HG02623 (cell line): ENCODE data around the gene ATP5ME.
"Not testable (repeated sequence)": the region's sequence is repeated elsewhere in the genome, so short reads cannot be mapped to it uniquely, and the experiment has no call there.

Experiments
- ATAC-seq: cut with Tn5 transposase; IDR thresholded peaks from one replicate; pipeline ENCODE4 v1.9.1; 2021; ENCODE audit warnings: moderate library complexity; ENCODE audit not compliant: unreplicated experiment

Gene ATP5ME

GRCh38 chr4:705278-706082 lies 31.4 kb upstream of the ATP5ME start, which contains the start of gene PCGF3:
TSS of gene PCGF3 (plus strand) at chr4:705832. CDS start at chr4:733681, 27,849 bp downstream.
- peak; percentile 88 for ATAC-seq

- ATAC-seq: no peak
Measured at GRCh38 chr4:704971-705277, 30.8 kb upstream of the ATP5ME start.

- ATAC-seq: no peak
Measured at GRCh38 chr4:704198-704891, 30.3 kb upstream of the ATP5ME start.

DNA sequence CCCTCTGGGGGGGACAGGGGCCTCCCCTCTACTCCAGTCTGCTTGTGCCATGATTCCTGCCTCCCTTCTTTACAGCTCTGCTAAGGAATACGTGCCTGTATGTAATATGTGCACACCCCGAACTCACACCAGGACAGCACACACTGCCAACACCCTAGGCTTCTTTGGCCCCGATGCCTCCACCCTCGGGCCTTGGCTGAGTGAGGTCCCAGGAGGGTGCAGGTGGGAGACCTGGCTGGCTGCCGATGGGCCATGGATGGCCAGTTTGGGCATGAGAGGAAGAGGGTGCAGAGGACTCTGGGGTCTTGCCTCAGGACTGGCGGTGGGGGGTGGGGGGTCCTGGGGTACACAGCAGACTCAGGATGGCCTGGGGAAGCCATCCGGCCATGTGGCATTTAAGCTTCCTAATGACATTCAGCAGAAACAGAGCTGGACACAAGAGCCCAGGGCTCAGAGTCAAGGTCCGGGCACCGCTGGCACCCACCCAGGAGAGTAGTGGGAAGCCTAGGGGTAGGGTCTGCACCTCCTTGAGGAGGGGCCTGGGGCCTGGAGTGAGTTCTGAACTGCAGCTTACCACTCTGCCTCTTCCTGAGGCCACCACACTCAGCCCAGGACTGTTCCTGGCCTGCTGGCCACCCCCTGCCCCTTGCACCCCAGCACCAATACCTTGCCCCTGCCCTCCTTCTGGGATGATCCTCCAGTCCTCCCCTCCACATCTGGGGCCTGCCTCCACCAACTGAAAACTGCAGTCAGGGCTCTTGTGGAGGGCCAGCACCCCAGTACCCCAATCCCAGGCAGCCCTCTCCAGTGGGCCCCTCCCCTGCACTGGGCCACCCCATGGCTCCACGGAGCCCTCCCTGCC lies 29.5 kb upstream of the ATP5ME start:
- ATAC-seq: no peak

- no peak for ATAC-seq
Measured at GRCh38 chr4:702618-703048, 28.6 kb upstream of the ATP5ME start.

GRCh38 chr4:700587-701264 lies 26.6 kb upstream of the ATP5ME start:
- no peak for ATAC-seq

DNA sequence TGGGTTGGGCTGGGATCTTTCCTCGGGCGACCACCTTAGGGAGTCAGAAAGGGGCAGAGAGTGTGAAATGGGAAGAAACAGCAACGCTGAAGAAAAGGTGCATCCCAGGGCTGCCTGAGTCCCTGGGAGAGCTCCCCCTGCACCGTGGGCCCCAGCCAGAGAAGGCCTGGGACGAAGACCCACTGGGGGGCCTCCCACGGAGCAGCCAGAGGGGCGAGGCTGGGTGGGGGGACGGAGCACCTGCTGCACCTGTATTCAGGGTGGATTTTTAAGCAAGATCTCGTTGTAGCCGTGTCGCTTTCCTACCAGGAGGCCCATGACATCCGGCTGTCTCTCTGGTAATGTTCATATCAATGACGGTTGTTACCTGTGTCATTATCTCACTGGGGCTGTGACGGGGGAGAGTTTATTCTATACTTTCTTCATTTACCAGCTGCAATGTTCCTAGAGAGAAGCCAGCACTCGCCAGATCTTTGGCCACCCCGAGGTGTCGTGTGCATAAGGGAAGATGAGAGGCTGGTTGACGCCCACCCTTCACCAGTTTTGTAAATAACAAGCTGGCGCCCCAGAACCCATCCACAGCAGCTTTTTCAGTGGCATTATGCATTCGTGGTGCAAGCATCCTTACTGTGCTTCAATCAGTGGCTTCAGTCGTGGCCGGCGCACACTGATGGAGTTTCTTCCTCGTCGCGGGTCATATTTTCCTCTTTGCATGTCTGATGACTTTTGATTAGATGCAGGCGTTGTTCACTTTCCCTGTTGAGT lies 25.9 kb upstream of the ATP5ME start:
- no peak for ATAC-seq

DNA sequence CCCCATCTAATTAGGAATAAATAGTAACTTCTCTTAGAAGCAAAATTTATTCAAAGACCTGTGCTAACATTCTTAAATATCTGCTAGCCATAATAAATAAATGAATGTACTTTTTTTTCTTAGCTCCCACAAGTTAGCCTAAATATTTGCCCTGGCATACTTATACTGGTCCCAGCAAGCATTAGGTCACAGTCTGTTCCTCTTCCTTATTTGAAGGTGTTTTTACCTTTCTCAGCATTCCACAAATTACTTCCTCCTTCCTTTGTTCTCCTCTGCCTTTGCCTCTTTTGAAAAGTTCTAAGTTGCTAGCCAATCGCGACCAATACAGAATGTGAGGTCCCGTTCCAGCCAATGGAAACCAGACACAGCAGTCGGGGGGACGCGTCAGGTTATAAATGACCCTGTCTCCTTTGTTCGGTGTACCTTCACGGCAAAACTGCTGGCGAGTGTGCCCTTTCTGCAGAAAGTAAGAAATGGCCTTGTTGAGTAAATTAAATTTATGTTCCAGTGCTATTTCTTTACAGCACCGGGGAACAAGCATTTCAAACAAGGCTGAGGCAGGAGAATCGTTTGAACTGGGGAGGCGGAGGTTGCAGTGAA lies 20.4 kb upstream of the ATP5ME start:
- not testable (repeated sequence) for ATAC-seq

GRCh38 chr4:692771-693554 lies 18.9 kb upstream of the ATP5ME start:
- ATAC-seq: no peak

- no peak for ATAC-seq
Measured at GRCh38 chr4:689723-690122, 15.6 kb upstream of the ATP5ME start.

DNA sequence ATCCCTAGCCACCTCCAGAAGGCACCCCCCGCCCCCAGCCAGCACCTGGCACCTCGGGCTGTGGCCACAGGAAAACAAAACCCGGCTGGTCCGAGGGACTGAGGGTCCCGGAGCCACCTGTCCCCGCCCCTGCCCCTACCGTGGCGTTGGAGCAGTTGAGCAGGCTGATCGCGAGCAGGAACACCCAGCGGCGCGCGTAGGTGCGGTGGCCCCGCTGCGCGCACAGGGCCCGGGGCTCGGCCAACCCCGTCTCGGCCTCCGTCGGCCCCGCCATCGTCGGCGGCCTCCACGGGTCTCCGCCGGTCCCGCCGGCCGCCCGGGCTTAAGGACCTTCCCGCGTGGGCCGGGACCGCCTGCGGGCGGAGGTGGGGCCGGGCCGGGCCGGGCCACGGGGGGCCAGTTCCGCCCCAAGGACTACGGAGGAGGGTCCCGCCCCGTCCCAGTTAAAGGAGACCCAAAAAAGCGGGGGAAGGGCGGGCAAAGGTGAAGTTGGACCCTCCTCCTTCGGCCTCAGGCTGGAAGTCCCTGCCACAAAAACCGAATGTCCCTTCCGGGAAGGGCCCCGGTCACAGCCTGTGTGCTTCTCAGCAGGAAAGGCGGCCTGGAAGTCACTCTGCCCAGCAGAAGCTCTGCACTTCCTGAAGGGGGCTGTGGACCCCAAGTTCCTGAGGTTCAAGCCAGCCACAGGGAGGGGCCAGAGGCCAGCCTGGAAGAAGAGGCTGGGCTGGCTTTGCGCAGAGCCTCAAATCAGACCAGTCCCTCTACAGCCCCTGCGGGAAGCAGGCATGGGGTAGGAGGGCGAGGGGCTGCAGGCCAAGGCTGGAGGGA lies 15.0 kb upstream of the ATP5ME start, which contains the start of gene SLC49A3:
Gene SLC49A3 (minus strand): TSS at position 298 of the 828 bp plus-strand sequence. CDS start 24 bp downstream, at position 274.
- no peak for ATAC-seq

DNA sequence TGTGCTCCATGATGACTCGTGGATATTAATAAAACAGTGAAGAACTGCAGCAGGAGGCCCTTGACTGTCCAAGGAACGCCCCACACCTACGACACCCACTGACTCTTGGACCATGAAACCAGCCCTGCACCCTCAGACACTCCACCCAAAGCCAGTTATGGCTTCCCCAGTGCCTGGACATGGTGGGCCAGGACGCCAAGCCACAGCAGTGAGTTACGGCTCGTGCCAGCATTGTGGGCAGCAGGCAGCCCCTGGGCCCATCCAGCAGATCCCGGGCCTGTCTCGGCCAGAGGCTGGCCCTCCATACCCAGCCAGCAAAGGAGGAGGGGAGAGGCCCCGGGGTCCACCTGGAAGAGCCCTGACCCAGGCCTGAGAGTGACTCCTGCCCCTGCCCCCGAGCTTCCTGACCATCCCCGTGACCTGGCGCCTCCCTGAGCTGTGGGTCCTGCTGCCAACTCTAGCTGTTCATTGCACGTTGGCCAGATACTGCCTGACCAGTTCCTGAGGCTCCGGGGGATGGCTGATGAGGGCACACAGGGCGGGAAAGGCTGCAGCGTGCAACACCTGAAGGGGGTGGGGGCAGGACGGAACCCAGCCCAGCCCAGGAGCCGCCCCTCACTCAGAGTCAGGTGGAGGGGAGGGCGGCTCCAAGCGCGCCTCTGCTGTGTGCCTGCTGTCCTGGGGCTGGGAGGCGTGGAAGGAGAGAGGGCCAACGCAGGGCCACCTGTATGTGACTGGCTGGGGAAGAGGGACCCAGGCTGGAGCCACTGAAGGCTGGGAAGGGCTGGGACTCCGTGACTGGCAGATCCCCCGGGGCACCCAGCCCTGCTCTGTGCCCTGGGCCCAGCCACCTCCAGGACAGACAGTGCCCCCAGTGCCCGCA lies 14.1 kb upstream of the ATP5ME start:
- ATAC-seq: no peak

DNA sequence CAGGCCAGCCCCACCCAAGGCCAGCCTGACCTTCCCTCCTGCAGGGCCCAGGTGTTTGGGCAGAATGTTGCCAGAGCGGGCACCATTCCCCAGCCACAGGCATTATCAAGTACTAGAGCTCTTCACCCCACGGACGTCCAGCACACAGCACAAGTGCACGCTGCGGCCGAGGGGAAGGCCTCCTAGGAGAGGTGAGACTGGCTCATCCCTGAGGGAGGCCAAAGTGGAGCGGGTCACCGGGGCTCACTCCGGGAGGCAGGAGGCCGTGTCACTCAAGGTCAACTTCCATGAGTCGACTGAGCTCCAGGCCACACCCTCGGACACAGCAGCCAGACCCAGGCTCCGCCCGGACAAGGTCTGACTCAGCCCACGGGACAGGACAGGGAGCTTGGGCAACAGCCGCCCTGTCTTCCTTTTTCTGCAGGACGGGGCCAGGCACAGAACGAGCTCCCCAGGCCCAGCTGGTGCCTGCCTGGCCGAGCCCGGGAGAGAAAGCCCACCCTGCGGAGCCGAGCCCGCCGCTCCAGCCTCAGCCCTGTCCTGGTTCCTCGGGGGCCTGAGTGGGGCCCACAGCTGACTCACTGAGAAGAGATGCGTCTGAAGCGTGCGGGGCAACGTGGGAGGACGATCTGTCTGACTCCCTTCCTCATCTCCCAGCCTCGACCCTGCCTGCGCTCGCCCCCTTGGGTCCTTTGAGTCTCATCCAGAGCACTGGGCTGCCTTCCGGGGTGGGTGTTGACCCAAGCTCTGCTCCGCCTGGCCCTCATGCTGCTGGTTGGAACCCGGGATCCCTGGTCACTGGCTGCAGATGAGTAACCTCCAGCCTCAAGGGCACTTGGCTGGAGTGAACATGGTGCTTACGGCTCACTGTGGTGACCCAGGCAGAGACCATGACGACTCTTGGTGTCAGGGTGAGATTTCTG lies 13.2 kb upstream of the ATP5ME start:
- ATAC-seq: no peak

GRCh38 chr4:686413-687040 lies 12.5 kb upstream of the ATP5ME start:
- ATAC-seq: no peak

GRCh38 chr4:685679-686412 lies 11.8 kb upstream of the ATP5ME start:
- ATAC-seq: no peak
